ENCODE results near the gene ZRANB1.
"Not testable (repeated sequence)": the region's sequence is repeated elsewhere in the genome, so short reads cannot be mapped to it uniquely, and the experiment has no call there.

ZRANB1 gene

GRCh38 chr10:124977161-124977560 is 35.2 kb downstream of the ZRANB1 start:
- no peak overlapping the region for H3K27ac ChIP-seq
- TF ChIP-seq ZFX (IDR thresholded peaks at IDR 0.05) (no peak), CTCF (conservative IDR thresholded peaks at IDR 0.05) (no peak)

- no peak for TF ChIP-seq CTCF (conservative IDR thresholded peaks at IDR 0.05)
- TF ChIP-seq ZFX (IDR thresholded peaks at IDR 0.05), result no peak
- no peak overlapping the region for H3K27ac ChIP-seq
Observed at GRCh38 chr10:124977648-124978375, 35.9 kb downstream of the ZRANB1 start.

- TF ChIP-seq ZFX (IDR thresholded peaks at IDR 0.05) (no peak), CTCF (conservative IDR thresholded peaks at IDR 0.05) (no peak)
- H3K27ac ChIP-seq, result no peak overlapping the region
Observed at GRCh38 chr10:124978376-124978725, 36.4 kb downstream of the ZRANB1 start.

- TF ChIP-seq ZFX (IDR thresholded peaks at IDR 0.05), result no peak
- TF ChIP-seq CTCF (conservative IDR thresholded peaks at IDR 0.05), result no peak
- H3K27ac ChIP-seq, result no peak overlapping the region
Observed at GRCh38 chr10:124983321-124983720, 41.4 kb downstream of the ZRANB1 start.

DNA sequence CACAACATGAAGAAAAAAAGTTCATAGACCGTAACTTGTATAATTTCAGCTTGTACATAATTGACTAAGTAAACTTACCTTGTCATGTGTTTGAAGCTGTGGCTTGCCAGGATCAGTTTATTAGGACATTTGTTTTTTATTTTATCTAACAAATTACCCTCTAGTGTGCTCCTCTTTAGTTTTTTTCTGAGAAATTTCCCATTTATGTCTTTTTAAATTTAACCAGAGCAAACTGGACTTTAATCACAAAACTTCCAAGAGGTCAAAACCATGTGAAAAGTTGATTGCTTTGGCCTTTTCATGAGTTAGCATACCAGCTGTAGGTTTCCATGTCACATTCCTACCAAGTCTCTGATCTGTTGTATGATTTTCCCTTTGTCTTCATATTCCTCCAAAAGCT is 42.5 kb downstream of the ZRANB1 start:
- H3K27ac ChIP-seq, result no peak overlapping the region
- TF ChIP-seq ZFX (IDR thresholded peaks at IDR 0.05) (no peak), CTCF (conservative IDR thresholded peaks at IDR 0.05) (no peak)

DNA sequence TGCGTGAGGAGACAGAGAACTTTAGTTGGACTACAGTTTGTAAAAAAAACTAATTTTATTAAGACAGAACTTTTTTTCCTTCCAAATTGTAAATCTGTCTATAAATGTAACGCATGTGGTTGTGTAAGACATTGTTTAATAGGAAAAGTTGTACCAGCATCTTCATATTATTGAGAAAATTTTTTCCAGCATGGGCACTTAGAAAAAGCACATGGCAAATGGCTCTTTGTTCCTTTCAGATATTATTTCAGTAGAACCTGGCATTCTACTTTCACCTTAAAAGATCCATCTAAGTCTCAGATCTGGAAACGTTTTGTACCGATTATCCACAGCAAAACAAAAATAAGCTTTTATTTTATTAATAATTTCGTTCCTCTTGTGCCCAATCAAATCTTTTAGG is 43.2 kb downstream of the ZRANB1 start:
- no peak for TF ChIP-seq ZFX (IDR thresholded peaks at IDR 0.05)
- no peak for TF ChIP-seq CTCF (conservative IDR thresholded peaks at IDR 0.05)
- no peak overlapping the region for H3K27ac ChIP-seq

DNA sequence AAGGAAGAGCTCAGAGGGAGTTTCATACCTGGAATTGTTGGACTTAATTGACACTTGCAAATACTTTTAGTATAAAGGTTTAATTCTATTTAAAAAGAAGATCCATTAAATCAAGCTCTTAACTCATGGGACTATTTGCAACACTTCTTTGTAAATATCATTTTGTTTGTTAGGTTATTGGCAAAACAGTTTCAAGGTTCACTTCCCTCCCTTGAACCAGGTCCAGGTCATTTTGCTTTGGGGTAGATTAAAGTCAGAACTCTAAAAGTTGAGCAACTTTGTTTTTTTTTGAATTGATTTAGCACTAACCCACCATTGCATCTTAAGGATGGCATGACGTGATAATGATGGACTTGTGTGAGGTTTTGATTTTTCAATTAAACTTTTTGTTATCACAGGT is 45.9 kb downstream of the ZRANB1 start:
- TF ChIP-seq CTCF (conservative IDR thresholded peaks at IDR 0.05) (no peak), ZFX (IDR thresholded peaks at IDR 0.05) (no peak)
- H3K27ac ChIP-seq, result no peak overlapping the region

GRCh38 chr10:124988753-124989152 is 46.8 kb downstream of the ZRANB1 start:
- not testable (repeated sequence) for H3K27ac ChIP-seq

Data from C4-2B (cell line).